HG03439 (cell line): ENCODE data around the gene MYBL2.
"Not testable (repeated sequence)": the region's sequence is repeated elsewhere in the genome, so short reads cannot be mapped to it uniquely, and the experiment has no call there.

Source experiments
- ATAC-seq: cut with Tn5 transposase; IDR thresholded peaks from one replicate; pipeline ENCODE4 v1.9.1; 2021; ENCODE audit warnings: mild to moderate bottlenecking, moderate library complexity; ENCODE audit not compliant: unreplicated experiment

Gene MYBL2

GRCh38 chr20:43666376-43667328, at the start of gene MYBL2:
Gene MYBL2, plus strand, starts transcription at chr20:43667114. Its CDS starts 170 bp downstream, at chr20:43667284.
- ATAC-seq, result peak; percentile 67

GRCh38 chr20:43631598-43631997, 35.3 kb upstream of the MYBL2 start:
- ATAC-seq, result no peak

- ATAC-seq, result no peak
Observed at GRCh38 chr20:43636429-43636828, 30.5 kb upstream of the MYBL2 start.

GRCh38 chr20:43642548-43642947, 24.4 kb upstream of the MYBL2 start:
- no peak for ATAC-seq

GRCh38 chr20:43650997-43651525, 15.9 kb upstream of the MYBL2 start:
- ATAC-seq, result no peak

- not testable (repeated sequence) for ATAC-seq
Observed at GRCh38 chr20:43651650-43652184, 15.2 kb upstream of the MYBL2 start.

- no peak for ATAC-seq
Observed at GRCh38 chr20:43653966-43654365, 12.9 kb upstream of the MYBL2 start.

- ATAC-seq, result not testable (repeated sequence)
Observed at GRCh38 chr20:43655176-43655575, 11.7 kb upstream of the MYBL2 start.

GRCh38 chr20:43655937-43656336, 11.0 kb upstream of the MYBL2 start:
- no peak for ATAC-seq

- no peak for ATAC-seq
Observed at GRCh38 chr20:43658069-43658722, 8.7 kb upstream of the MYBL2 start.

GRCh38 chr20:43658723-43659419, 8.0 kb upstream of the MYBL2 start:
- ATAC-seq, result no peak

GRCh38 chr20:43662943-43663655, 3.8 kb upstream of the MYBL2 start:
- no peak for ATAC-seq

GRCh38 chr20:43665466-43666176, 1.3 kb upstream of the MYBL2 start:
- ATAC-seq, result no peak

- peak; percentile 30 for ATAC-seq
Observed at GRCh38 chr20:43667341-43668132, 623 bp downstream of the MYBL2 start.

- no peak for ATAC-seq
Observed at GRCh38 chr20:43669332-43669731, 2.4 kb downstream of the MYBL2 start.

GRCh38 chr20:43670423-43670822, 3.5 kb downstream of the MYBL2 start:
- ATAC-seq, result no peak

GRCh38 chr20:43676368-43676767, 9.5 kb downstream of the MYBL2 start:
- no peak for ATAC-seq

GRCh38 chr20:43680981-43681380, 14.1 kb downstream of the MYBL2 start:
- ATAC-seq, result no peak

- ATAC-seq, result peak; percentile 21
Observed at GRCh38 chr20:43681468-43681942, 14.6 kb downstream of the MYBL2 start.
